GM19043 (cell line): ENCODE measurements around the gene FAM81A.
A peak's percentile ranks its signal among the peaks of the same experiment; 100 is the strongest.
"Not testable (repeated sequence)": the region's sequence is repeated elsewhere in the genome, so short reads cannot be mapped to it uniquely, and the experiment has no call there.

ENCODE experiments used
- ATAC-seq: cut with Tn5 transposase; IDR thresholded peaks from one replicate; pipeline ENCODE4 v1.9.1; 2021; ENCODE audit warnings: low read depth; ENCODE audit not compliant: unreplicated experiment

The FAM81A gene

GRCh38 chr15:59437817-59438624, at the start of gene FAM81A:
FAM81A (plus strand) TSS chr15:59438186; CDS start chr15:59458627, 20,441 bp downstream.
- peak; percentile 64 for ATAC-seq

- no peak for ATAC-seq
These were observed 49.3 kb upstream of the FAM81A start for GRCh38 chr15:59388670-59389069.

- ATAC-seq: no peak
These were observed 45.7 kb upstream of the FAM81A start for GRCh38 chr15:59392299-59392698.

- ATAC-seq: no peak
These were observed 43.8 kb upstream of the FAM81A start for GRCh38 chr15:59394166-59394661.

GRCh38 chr15:59396211-59396610, 41.8 kb upstream of the FAM81A start:
- ATAC-seq: no peak

GRCh38 chr15:59396679-59397078, 41.3 kb upstream of the FAM81A start:
- ATAC-seq: no peak

- no peak for ATAC-seq
These were observed 39.8 kb upstream of the FAM81A start for GRCh38 chr15:59398220-59398619.

- no peak for ATAC-seq
These were observed 38.4 kb upstream of the FAM81A start for GRCh38 chr15:59399465-59400102.

- no peak for ATAC-seq
These were observed 37.7 kb upstream of the FAM81A start for GRCh38 chr15:59400103-59400813.

GRCh38 chr15:59401051-59401823, 36.7 kb upstream of the FAM81A start:
- not testable (repeated sequence) for ATAC-seq

- no peak for ATAC-seq
These were observed 36.0 kb upstream of the FAM81A start for GRCh38 chr15:59401824-59402569.

GRCh38 chr15:59405079-59405478, 32.9 kb upstream of the FAM81A start:
- ATAC-seq: no peak

GRCh38 chr15:59406446-59406845, 31.5 kb upstream of the FAM81A start:
- ATAC-seq: no peak

GRCh38 chr15:59407946-59408345, 30.0 kb upstream of the FAM81A start:
- ATAC-seq: no peak

GRCh38 chr15:59410391-59410896, 27.5 kb upstream of the FAM81A start:
- ATAC-seq: no peak

- ATAC-seq: no peak
These were observed 24.4 kb upstream of the FAM81A start for GRCh38 chr15:59413577-59413976.

- no peak for ATAC-seq
These were observed 21.2 kb upstream of the FAM81A start for GRCh38 chr15:59416816-59417215.

- ATAC-seq: no peak
These were observed 18.8 kb upstream of the FAM81A start for GRCh38 chr15:59419170-59419569.

GRCh38 chr15:59420108-59420507, 17.9 kb upstream of the FAM81A start:
- no peak for ATAC-seq
